ENCODE measurements around the gene DCST1. TPM values are rescaled to one million over a fixed set of nuclear protein-coding genes. Genes with fewer than 3 reads are reported as not detected.

Gene DCST1
- polyA plus RNA-seq, 3 donors from 2014 or later, result not detected

DNA sequence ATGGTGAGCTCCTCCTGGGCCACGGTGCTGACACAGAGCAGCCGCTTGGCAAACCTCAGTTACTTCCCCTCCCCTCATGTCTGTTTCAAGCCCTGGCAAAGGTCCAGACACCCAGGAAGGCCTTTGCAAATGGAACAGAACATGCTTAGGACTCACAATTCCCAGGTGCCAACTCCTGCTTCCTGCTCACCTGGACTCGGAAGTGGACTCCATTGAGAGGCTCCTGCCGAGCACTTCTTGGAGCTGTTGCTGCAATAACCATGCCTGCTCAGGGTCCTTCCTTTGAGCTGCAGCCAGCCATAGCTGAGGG, 10.7 kb upstream of the DCST1 start:
- no peak for DNase-seq
- H3K4me3 Mint-ChIP-seq, result no peak overlapping the region
- H3K27me3 Mint-ChIP-seq (ENCODE audit: low read depth in 3 of 3), result peaks cover 0 to 4% (median 2%) of the 10 kb centered on the region in 3 donors
- peaks cover 2 to 6% of the 10 kb centered on the region in 2 donors for H3K4me1 Mint-ChIP-seq
- no peak overlapping the region for H3K27ac Mint-ChIP-seq
- no peaks in the 10 kb centered on the region for H3K36me3 Mint-ChIP-seq
- no peaks in the 10 kb centered on the region for H3K9me3 Mint-ChIP-seq

DNA sequence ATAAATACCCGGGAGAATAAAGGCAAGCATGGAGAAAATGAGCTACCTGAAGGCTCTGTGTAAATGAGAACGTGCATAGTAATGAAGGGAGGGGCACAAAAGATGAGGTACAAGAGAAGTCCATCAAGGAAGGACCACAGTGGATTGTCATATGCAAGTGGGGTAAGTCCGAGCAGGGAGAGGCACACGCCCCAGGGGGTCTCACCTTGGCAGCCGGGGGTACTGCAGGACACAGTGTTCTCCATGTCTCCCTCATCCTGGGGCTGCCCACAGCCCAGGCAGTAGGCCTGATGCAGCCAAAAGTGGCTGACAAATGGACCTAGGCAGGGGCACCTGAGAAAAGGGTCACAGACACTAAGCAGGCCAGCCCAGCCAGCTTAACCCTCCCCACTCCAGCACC, 10.0 kb upstream of the DCST1 start:
- peaks cover 0 to 4% of the 10 kb centered on the region in 2 donors for H3K4me1 Mint-ChIP-seq
- no peaks in the 10 kb centered on the region for H3K36me3 Mint-ChIP-seq
- H3K27me3 Mint-ChIP-seq (ENCODE audit: low read depth in 3 of 3), result peaks cover 0 to 4% (median 2%) of the 10 kb centered on the region in 3 donors
- no peak overlapping the region for H3K27ac Mint-ChIP-seq
- H3K9me3 Mint-ChIP-seq, result no peaks in the 10 kb centered on the region
- H3K4me3 Mint-ChIP-seq, result no peak overlapping the region
- no peak for DNase-seq

DNA sequence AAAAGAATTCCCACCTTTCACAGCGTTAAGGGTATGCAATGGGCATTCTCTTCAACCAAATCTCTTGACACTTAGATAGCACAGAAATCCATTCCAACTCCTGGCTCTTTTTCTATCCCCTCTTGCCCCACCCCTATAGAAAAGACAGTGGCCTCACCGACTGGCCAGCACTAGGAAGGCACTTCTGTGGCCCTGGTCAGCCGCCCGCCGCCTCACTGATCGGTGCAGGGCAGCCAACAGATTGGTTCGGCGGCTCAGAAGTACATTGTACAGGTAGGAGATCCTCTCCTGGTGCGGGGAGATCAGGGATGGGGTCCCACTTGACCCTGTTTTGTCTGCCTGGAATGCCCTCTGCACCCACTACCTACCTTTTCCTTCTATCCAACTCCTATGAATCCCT, 9.3 kb upstream of the DCST1 start:
- DNase-seq, result no peak
- Mint-ChIP-seq H3K27ac (no peak overlapping the region), H3K4me1 (peaks cover 0 to 3% of the 10 kb centered on the region in 2 donors), H3K27me3 (ENCODE audit: low read depth in 3 of 3) (peaks cover 0 to 6% (median 3%) of the 10 kb centered on the region in 3 donors), H3K9me3 (no peaks in the 10 kb centered on the region), H3K36me3 (no peaks in the 10 kb centered on the region), H3K4me3 (no peak overlapping the region)

- peaks cover 0 to 6% (median 3%) of the 10 kb centered on the region in 3 donors for H3K27me3 Mint-ChIP-seq (ENCODE audit: low read depth in 3 of 3)
- no peak for DNase-seq
- no peaks in the 10 kb centered on the region for H3K4me1 Mint-ChIP-seq
- H3K4me3 Mint-ChIP-seq, result no peak overlapping the region
- H3K36me3 Mint-ChIP-seq, result no peaks in the 10 kb centered on the region
- H3K27ac Mint-ChIP-seq, result no peak overlapping the region
- peaks cover 0 to 2% (median 0%) of the 10 kb centered on the region in 6 donors for H3K9me3 Mint-ChIP-seq
Observed at GRCh38 chr1:155026154-155026553, 7.5 kb upstream of the DCST1 start.

GRCh38 chr1:155026588-155026987, 7.0 kb upstream of the DCST1 start:
- Mint-ChIP-seq H3K27ac (no peak overlapping the region), H3K27me3 (ENCODE audit: low read depth in 3 of 3) (peaks cover 0 to 6% (median 3%) of the 10 kb centered on the region in 3 donors), H3K4me3 (no peak overlapping the region), H3K4me1 (no peaks in the 10 kb centered on the region), H3K9me3 (peaks cover 0 to 2% (median 0%) of the 10 kb centered on the region in 6 donors), H3K36me3 (no peaks in the 10 kb centered on the region)
- DNase-seq, result no peak

DNA sequence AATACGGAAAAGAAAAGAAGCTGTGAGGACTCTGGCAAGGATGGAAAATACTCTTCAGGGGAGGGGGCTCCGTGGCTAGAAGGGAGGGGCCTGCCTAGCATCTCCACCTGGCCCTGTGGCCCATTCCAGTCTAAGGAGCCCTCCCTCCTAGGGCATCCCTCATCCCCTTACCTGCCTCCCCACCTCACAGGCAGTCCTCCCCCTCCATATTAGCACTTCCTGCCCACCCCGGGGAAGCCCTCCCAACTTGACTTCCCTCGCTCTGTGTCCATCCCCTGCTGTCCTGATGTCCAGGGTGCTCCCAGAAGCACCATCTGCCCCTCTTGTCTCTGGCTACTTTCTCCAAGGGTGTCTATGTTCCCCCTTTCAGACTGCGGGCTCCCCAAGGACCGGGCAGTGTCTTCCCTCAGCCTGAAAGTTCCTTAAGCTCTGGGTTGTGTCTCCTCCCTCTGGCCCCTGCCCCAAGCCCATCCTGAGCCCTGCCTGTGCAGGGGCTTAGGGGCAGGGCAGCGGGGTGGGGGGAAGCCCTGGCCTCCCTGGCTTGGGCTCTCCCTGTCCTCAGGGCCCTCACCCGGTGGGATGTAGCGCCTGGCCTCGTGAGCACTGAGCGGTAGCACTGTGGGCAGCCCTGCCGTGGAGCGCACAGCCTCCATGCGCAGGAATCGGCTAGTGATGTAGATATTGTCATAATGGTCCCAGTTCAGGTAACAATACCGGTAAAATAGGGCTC, 3.9 kb upstream of the DCST1 start:
- Mint-ChIP-seq H3K27me3 (ENCODE audit: low read depth in 3 of 3) (peaks cover 0 to 6% (median 2%) of the 10 kb centered on the region in 3 donors), H3K9me3 (peaks cover 0 to 3% (median 0%) of the 10 kb centered on the region in 6 donors), H3K27ac (no peak overlapping the region), H3K4me3 (no peak overlapping the region), H3K4me1 (no peaks in the 10 kb centered on the region), H3K36me3 (no peaks in the 10 kb centered on the region)
- no peak for DNase-seq

- Mint-ChIP-seq H3K4me1 (no peaks in the 10 kb centered on the region), H3K36me3 (no peaks in the 10 kb centered on the region), H3K9me3 (peaks cover 0 to 4% (median 0%) of the 10 kb centered on the region in 6 donors), H3K27me3 (ENCODE audit: low read depth in 3 of 3) (peaks cover 0 to 6% (median 2%) of the 10 kb centered on the region in 3 donors), H3K4me3 (no peak overlapping the region), H3K27ac (no peak overlapping the region)
- no peak for DNase-seq
Observed at GRCh38 chr1:155030243-155030795, 3.3 kb upstream of the DCST1 start.

- no peaks in the 10 kb centered on the region for H3K36me3 Mint-ChIP-seq
- H3K27me3 Mint-ChIP-seq (ENCODE audit: low read depth in 3 of 3), result peaks cover 0 to 2% (median 2%) of the 10 kb centered on the region in 3 donors
- no peaks in the 10 kb centered on the region for H3K4me1 Mint-ChIP-seq
- no peak for DNase-seq
- no peak overlapping the region for H3K27ac Mint-ChIP-seq
- no peak overlapping the region for H3K4me3 Mint-ChIP-seq
- H3K9me3 Mint-ChIP-seq, result peaks cover 0 to 4% (median 0%) of the 10 kb centered on the region in 6 donors
Observed at GRCh38 chr1:155030899-155031298, 2.7 kb upstream of the DCST1 start.

- Mint-ChIP-seq H3K9me3 (peaks cover 0 to 4% (median 0%) of the 10 kb centered on the region in 6 donors), H3K4me3 (no peak overlapping the region), H3K4me1 (no peaks in the 10 kb centered on the region), H3K27me3 (ENCODE audit: low read depth in 3 of 3) (peaks cover 0 to 4% (median 2%) of the 10 kb centered on the region in 3 donors), H3K27ac (no peak overlapping the region), H3K36me3 (no peaks in the 10 kb centered on the region)
- no peak for DNase-seq
Observed at GRCh38 chr1:155032886-155033285, 738 bp upstream of the DCST1 start.

GRCh38 chr1:155034318-155035208, 939 bp downstream of the DCST1 start:
- DNase-seq, result no peak
- H3K36me3 Mint-ChIP-seq, result no peaks in the 10 kb centered on the region
- no peaks in the 10 kb centered on the region for H3K4me1 Mint-ChIP-seq
- no peak overlapping the region for H3K27ac Mint-ChIP-seq
- peaks cover 0 to 4% (median 0%) of the 10 kb centered on the region in 6 donors for H3K9me3 Mint-ChIP-seq
- no peak overlapping the region for H3K4me3 Mint-ChIP-seq
- peaks cover 0 to 3% (median 0%) of the 10 kb centered on the region in 3 donors for H3K27me3 Mint-ChIP-seq (ENCODE audit: low read depth in 3 of 3)

DNA sequence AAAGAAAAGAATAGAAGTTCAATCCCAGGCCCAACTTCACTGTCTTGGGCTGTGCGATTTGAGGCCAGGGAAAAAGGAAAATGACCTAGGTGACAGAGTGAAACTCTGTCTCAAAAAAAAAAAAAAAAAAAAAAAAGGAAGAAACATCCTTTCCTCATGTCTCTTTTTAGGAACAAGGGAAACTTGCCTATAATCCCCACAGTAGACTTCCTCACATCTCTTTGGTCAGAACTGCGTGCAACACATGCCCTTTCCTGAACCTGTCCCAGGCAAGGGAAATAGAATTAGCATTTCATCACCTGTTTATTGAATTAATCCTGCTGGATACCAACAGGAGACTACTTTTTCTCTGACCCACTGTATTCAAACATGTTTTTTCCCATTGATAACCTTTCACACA, 2.3 kb downstream of the DCST1 start:
- Mint-ChIP-seq H3K4me1 (no peaks in the 10 kb centered on the region), H3K4me3 (no peak overlapping the region), H3K27ac (no peak overlapping the region), H3K36me3 (no peaks in the 10 kb centered on the region), H3K9me3 (peaks cover 0 to 2% (median 0%) of the 10 kb centered on the region in 6 donors), H3K27me3 (ENCODE audit: low read depth in 3 of 3) (peaks cover 0 to 3% (median 0%) of the 10 kb centered on the region in 3 donors)
- no peak for DNase-seq

DNA sequence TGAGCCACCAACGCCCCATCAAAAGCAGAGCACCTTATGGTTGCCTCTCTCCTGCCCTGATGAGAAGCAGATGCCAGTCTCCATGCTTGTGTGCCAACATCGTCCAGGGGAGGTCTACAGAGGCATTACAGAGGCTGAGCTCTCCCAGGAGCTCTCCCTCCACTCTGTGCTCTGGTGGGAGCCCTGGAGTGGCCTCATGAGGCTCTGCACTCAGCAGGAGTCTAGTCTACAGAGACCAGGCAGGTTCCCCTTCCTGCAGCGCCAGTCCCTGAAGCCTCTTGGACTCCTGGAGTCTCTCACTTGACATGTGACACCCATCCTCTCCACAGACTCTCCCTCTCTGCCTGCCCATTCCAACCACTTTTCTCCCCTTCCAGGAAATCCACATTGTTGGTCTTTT, 3.4 kb downstream of the DCST1 start:
- Mint-ChIP-seq H3K4me1 (no peaks in the 10 kb centered on the region), H3K27me3 (ENCODE audit: low read depth in 3 of 3) (peaks cover 0 to 3% (median 0%) of the 10 kb centered on the region in 3 donors), H3K36me3 (no peaks in the 10 kb centered on the region), H3K9me3 (peaks cover 0 to 2% (median 0%) of the 10 kb centered on the region in 6 donors), H3K4me3 (no peak overlapping the region), H3K27ac (no peak overlapping the region)
- no peak for DNase-seq

- Mint-ChIP-seq H3K27me3 (ENCODE audit: low read depth in 3 of 3) (peaks cover 0 to 3% (median 0%) of the 10 kb centered on the region in 3 donors), H3K4me3 (no peak overlapping the region), H3K27ac (no peak overlapping the region), H3K4me1 (no peaks in the 10 kb centered on the region), H3K36me3 (no peaks in the 10 kb centered on the region), H3K9me3 (peaks cover 0 to 2% (median 0%) of the 10 kb centered on the region in 6 donors)
- no peak for DNase-seq
Observed at GRCh38 chr1:155037851-155038441, 4.3 kb downstream of the DCST1 start.
